ENCODE results near the gene ZNF74. TPM values are rescaled to one million over a fixed set of nuclear protein-coding genes. Genes with fewer than 3 reads are reported as not detected.

Gene ZNF74
- polyA plus RNA-seq, 1 donor from 2014 or later: 75.6 TPM

- H3K79me2 ChIP-seq (replicated peaks; ENCODE audit: insufficient read depth, low read length): no peaks in the 10 kb centered on the region
- H3K9me3 ChIP-seq (ENCODE audit: low read length): no peaks in the 10 kb centered on the region
- no peaks in the 10 kb centered on the region for H4K20me1 ChIP-seq (ENCODE audit: insufficient read depth)
- H3K27me3 ChIP-seq (ENCODE audit: insufficient read depth, low read depth, low read length): peaks cover 39% of the 10 kb centered on the region
- no peak overlapping the region for H3K27ac ChIP-seq (ENCODE audit: low read length)
- H3F3A ChIP-seq (ENCODE audit: insufficient read depth, low read length, poor library complexity, severe bottlenecking): no peaks in the 10 kb centered on the region
- no peak overlapping the region for H2AFZ ChIP-seq (ENCODE audit: low read depth, low read length)
- H3K9ac ChIP-seq (ENCODE audit: low read length): no peak overlapping the region
- TF ChIP-seq SMC3 (conservative IDR thresholded peaks at IDR 0.05; ENCODE audit: poor library complexity) (no peak), POLR2AphosphoS5 (IDR thresholded peaks at IDR 0.05) (no peak), MXI1 (conservative IDR thresholded peaks at IDR 0.05; ENCODE audit: poor library complexity, severe bottlenecking) (no peak), TAF1 (IDR thresholded peaks at IDR 0.05; ENCODE audit: low read depth) (no peak), RAD21 (conservative IDR thresholded peaks at IDR 0.05) (no peak), CTCF (IDR thresholded peaks at IDR 0.05; ENCODE audit: poor library complexity, severe bottlenecking) (no peak), REST (IDR thresholded peaks at IDR 0.05; ENCODE audit: borderline replicate concordance) (no peak), EZH2 (IDR thresholded peaks at IDR 0.05; ENCODE audit: borderline replicate concordance, insufficient read depth, low read length, poor library complexity, severe bottlenecking) (no peak), EP300 (conservative IDR thresholded peaks at IDR 0.05; ENCODE audit: poor library complexity, severe bottlenecking) (no peak)
- no peak overlapping the region for H3K4me2 ChIP-seq (ENCODE audit: low read length)
- no peaks in the 10 kb centered on the region for H3K36me3 ChIP-seq (ENCODE audit: insufficient read depth, low read length)
- H3K9me2 ChIP-seq (ENCODE audit: insufficient read depth, low read length): no peaks in the 10 kb centered on the region
- H3K4me3 ChIP-seq (ENCODE audit: low read length): no peak overlapping the region
Measured at GRCh38 chr22:20427104-20427944, 33.4 kb downstream of the ZNF74 start.

GRCh38 chr22:20427945-20428417, 34.0 kb downstream of the ZNF74 start:
- Histone ChIP-seq H3K27me3 (ENCODE audit: insufficient read depth, low read depth, low read length) (peaks cover 44% of the 10 kb centered on the region), H3K9me3 (ENCODE audit: low read length) (no peaks in the 10 kb centered on the region), H3F3A (ENCODE audit: insufficient read depth, low read length, poor library complexity, severe bottlenecking) (no peaks in the 10 kb centered on the region), H3K27ac (ENCODE audit: low read length) (no peak overlapping the region), H2AFZ (ENCODE audit: low read depth, low read length) (no peak overlapping the region), H3K4me2 (ENCODE audit: low read length) (no peak overlapping the region), H3K79me2 (replicated peaks; ENCODE audit: insufficient read depth, low read length) (no peaks in the 10 kb centered on the region), H3K36me3 (ENCODE audit: insufficient read depth, low read length) (no peaks in the 10 kb centered on the region), H3K4me3 (ENCODE audit: low read length) (no peak overlapping the region), H3K9ac (ENCODE audit: low read length) (no peak overlapping the region), H3K9me2 (ENCODE audit: insufficient read depth, low read length) (no peaks in the 10 kb centered on the region), H4K20me1 (ENCODE audit: insufficient read depth) (no peaks in the 10 kb centered on the region)
- TF ChIP-seq SMC3 (conservative IDR thresholded peaks at IDR 0.05; ENCODE audit: poor library complexity) (no peak), EZH2 (IDR thresholded peaks at IDR 0.05; ENCODE audit: borderline replicate concordance, insufficient read depth, low read length, poor library complexity, severe bottlenecking) (no peak), MXI1 (conservative IDR thresholded peaks at IDR 0.05; ENCODE audit: poor library complexity, severe bottlenecking) (no peak), CTCF (IDR thresholded peaks at IDR 0.05; ENCODE audit: poor library complexity, severe bottlenecking) (no peak), RAD21 (conservative IDR thresholded peaks at IDR 0.05) (no peak), POLR2AphosphoS5 (IDR thresholded peaks at IDR 0.05) (no peak), TAF1 (IDR thresholded peaks at IDR 0.05; ENCODE audit: low read depth) (no peak), REST (IDR thresholded peaks at IDR 0.05; ENCODE audit: borderline replicate concordance) (no peak), EP300 (conservative IDR thresholded peaks at IDR 0.05; ENCODE audit: poor library complexity, severe bottlenecking) (no peak)

All from neural cell (in vitro differentiated cells).